NT2/D1 (cell line): ENCODE measurements around the gene ARFGEF3.

Source experiments
- SUZ12 ChIP-seq: IDR thresholded peaks from 2 replicates; pipeline ENCODE4 v1.6.1; 2011; ENCODE audit not compliant: insufficient read length, insufficient read depth; ENCODE audit errors: extremely low read depth
- YY1 ChIP-seq: IDR thresholded peaks from 2 replicates; pipeline ENCODE4 v1.6.1; 2011; ENCODE audit not compliant: insufficient read length, insufficient read depth

DNA sequence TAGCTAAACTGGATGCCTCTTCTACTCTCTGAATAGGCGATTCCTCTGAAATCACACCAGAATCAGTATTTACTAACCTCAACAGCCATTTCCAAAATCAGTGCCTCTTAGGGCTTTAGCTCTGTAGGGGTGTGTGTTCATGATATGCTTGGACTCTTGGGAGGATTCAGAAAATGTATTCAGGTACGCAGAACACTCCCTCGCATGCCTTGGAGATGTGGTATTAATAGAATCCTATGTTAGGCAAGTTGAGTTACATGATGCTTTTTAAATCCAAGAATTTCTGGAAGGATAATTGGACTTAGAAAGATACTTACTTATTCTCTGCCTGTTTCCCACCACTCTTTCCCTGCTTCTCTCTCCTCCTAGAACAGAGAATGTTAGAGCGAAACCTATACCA lies 88.3 kb downstream of the ARFGEF3 start:
- TF ChIP-seq YY1 (no peak), SUZ12 (no peak)
